GM12878 (cell line): ENCODE data around the gene DICER1. TPM values are rescaled to one million over a fixed set of nuclear protein-coding genes. Genes with fewer than 3 reads are reported as not detected.

Source experiments
- CREB1 ChIP-seq: IDR thresholded peaks from 2 replicates; pipeline ENCODE4 v1.6.1; 2012; ENCODE audit warnings: low read depth, mild to moderate bottlenecking, inconsistent platforms
- CTCF ChIP-seq, 3 experiments: IDR thresholded peaks in 2 of 3; conservative IDR thresholded peaks in 1 of 3; 2 replicates each; pipeline ENCODE4 v1.5.1; 2011; ENCODE audit warnings: low read depth in 3 of 3, low read length in 3 of 3, mild to moderate bottlenecking in 3 of 3, control low read depth in 2 of 3, moderate library complexity in 2 of 3, inconsistent platforms in 1 of 3, mixed read lengths in 1 of 3; ENCODE audit not compliant: control insufficient read depth in 2 of 3, insufficient read depth in 1 of 3; ENCODE audit errors: extremely low read depth in 1 of 3
- E2F8 ChIP-seq: fragments of 450-650 bp; IDR thresholded peaks from 2 replicates; pipeline ENCODE4 v1.6.1; 2018; ENCODE audit warnings: mild to moderate bottlenecking, low read depth, moderate library complexity; ENCODE audit not compliant: partially characterized antibody
- IRF3 ChIP-seq: fragments of 450-650 bp; IDR thresholded peaks from 2 replicates; pipeline ENCODE4 v1.6.1; 2014; ENCODE audit warnings: mild to moderate bottlenecking
- JUNB ChIP-seq: IDR thresholded peaks from 2 replicates; pipeline ENCODE4 v1.6.1; 2016; ENCODE audit warnings: antibody characterized with exemption, mild to moderate bottlenecking
- NBN ChIP-seq: fragments of 450-650 bp; IDR thresholded peaks from 2 replicates; pipeline ENCODE4 v1.6.1; 2016
- NFIC ChIP-seq: IDR thresholded peaks from 2 replicates; pipeline ENCODE4 v1.6.1; 2012; ENCODE audit warnings: low read depth, mild to moderate bottlenecking, inconsistent platforms, low read length, moderate library complexity
- ZBTB11 ChIP-seq: fragments of 450-650 bp; formaldehyde crosslinking; IDR thresholded peaks from 2 replicates; pipeline ENCODE4 v1.5.0; 2022; ENCODE audit warnings: mild to moderate bottlenecking, missing genetic modification characterization
- ZBTB40 ChIP-seq: fragments of 450-650 bp; IDR thresholded peaks from 2 replicates; pipeline ENCODE4 v1.6.1; 2016; ENCODE audit warnings: mild to moderate bottlenecking, moderate library complexity, borderline replicate concordance
- ZNF274 ChIP-seq: IDR thresholded peaks from one replicate; pipeline ENCODE4 v1.8.0; 2011; ENCODE audit not compliant: insufficient read length, insufficient read depth
- polyA plus RNA-seq, 11 experiments: library from polyadenylated mRNA; depleted of rRNA in 4 of 11; unstranded in 6 of 11; stranded (reverse) in 5 of 11; fragments of >200 nt; fragmentation: Nextera tagmentation in 4 of 11; fragmentation: Illumina TruSeq in 1 of 11; extraction: Ambion mirVana in 4 of 11; extraction: Trizol in 1 of 11; gene quantifications; 1 replicate in 1 of 11; 2 replicates in 10 of 11; pipeline versions ENCODE4 v1.2.1 to v1.2.3, GENCODE V29; 2011 to 2016; ENCODE audit warnings: inconsistent platforms in 2 of 11, missing spikeins in 2 of 11, low read depth in 1 of 11
- total RNA-seq, 4 experiments: library from RNA; depleted of rRNA in 3 of 4; stranded (reverse); fragments of >200 nt in 3 of 4; fragmentation: Illumina TruSeq in 1 of 4; extraction: Trizol in 1 of 4; gene quantifications; 2 replicates each; pipeline versions ENCODE4 v1.2.1 to v1.2.3, GENCODE V29; 2013 to 2021

Gene DICER1
- total and polyA plus RNA-seq, 10 of the 15 experiments (the other 5 are each of a cell fraction or from before 2014, with no cell fraction given) = 6.8 to 70.8 (median 37.1) TPM

GRCh38 chr14:95061317-95062093 lies 95.8 kb downstream of the DICER1 start (continued):
- TF ChIP-seq E2F8 = no peak
- TF ChIP-seq CREB1 = no peak
- no peak for TF ChIP-seq NFIC
- no peak for TF ChIP-seq CTCF (IDR thresholded peaks at IDR 0.05 in 2 of 3, conservative IDR thresholded peaks at IDR 0.05 in 1 of 3; ENCODE audit: control insufficient read depth in 2 of 3, extremely low read depth in 1 of 3, insufficient read depth in 1 of 3, low read depth in 3 of 3, low read length in 3 of 3)
- no peak for TF ChIP-seq IRF3
- no peak for TF ChIP-seq ZBTB40
- TF ChIP-seq NBN = no peak
- no peak for TF ChIP-seq ZBTB11 (CRISPR knock-in tag)
- TF ChIP-seq JUNB = no peak
- TF ChIP-seq ZNF274 = no peak
